ENCODE data around the gene NPAS1. TPM values are rescaled to one million over a fixed set of nuclear protein-coding genes. Genes with fewer than 3 reads are reported as not detected.

The NPAS1 gene
- polyA plus RNA-seq, 3 donors, result not detected

DNA sequence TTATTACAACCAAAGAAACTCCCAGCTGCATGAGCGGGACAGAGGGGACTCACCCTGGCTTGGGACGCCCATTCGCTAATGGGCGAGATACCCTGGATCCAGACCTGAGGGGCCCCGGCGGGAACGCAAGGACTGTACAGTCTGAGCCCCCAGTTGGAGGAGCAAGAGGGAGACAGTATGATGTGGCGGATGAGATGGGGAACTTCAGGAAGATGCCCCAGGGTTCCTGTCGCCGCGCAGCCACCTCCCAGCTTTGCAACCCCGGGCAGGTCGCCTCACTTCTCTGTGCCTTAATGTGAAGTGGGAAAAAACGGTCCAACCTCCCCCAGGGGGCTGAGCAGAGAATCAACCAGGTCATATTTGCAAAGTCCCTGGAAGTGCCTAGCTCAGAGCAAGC, 2.5 kb downstream of the NPAS1 start:
- intact Hi-C loops (cut with micrococcal nuclease), result no loop called here
- H3K9ac ChIP-seq (ENCODE audit: insufficient read depth, low read length, poor library complexity, severe bottlenecking), result no peak overlapping the region
- no peak overlapping the region for H2AFZ ChIP-seq (ENCODE audit: insufficient read depth, low read depth, low read length, poor library complexity, severe bottlenecking)
- Mint-ChIP-seq H3K27me3 (ENCODE audit: low read depth in 3 of 3) (peaks cover 67 to 94% (median 89%) of the 10 kb centered on the region in 3 donors), H3K4me1 (peaks cover 10% of the 10 kb centered on the region), H3K27ac (no peak overlapping the region), H3K9me3 (peaks cover 3 to 10% (median 4%) of the 10 kb centered on the region in 7 donors), H3K4me3 (no peak overlapping the region), H3K36me3 (peaks cover 0 to 2% of the 10 kb centered on the region in 2 donors)
- H3K9me3 ChIP-seq (replicated peaks in 1 of 2; ENCODE audit: control insufficient read depth in 1 of 2, insufficient read depth in 1 of 2, low read length in 2 of 2), result peaks cover 0 to 9% of the 10 kb centered on the region in 2 donors
- H3K27ac ChIP-seq (ENCODE audit: low read depth in 1 of 2, low read length in 2 of 2), result no peak overlapping the region
- peaks cover 46 to 78% of the 10 kb centered on the region in 2 donors for H3K27me3 ChIP-seq (ENCODE audit: control insufficient read depth in 2 of 2, insufficient read depth in 2 of 2, low read length in 2 of 2)
- 38% methylated on average over 11 of the region's 14 CpGs for WGBS (ENCODE audit: insufficient coverage)
- TF ChIP-seq, protein P1, sequence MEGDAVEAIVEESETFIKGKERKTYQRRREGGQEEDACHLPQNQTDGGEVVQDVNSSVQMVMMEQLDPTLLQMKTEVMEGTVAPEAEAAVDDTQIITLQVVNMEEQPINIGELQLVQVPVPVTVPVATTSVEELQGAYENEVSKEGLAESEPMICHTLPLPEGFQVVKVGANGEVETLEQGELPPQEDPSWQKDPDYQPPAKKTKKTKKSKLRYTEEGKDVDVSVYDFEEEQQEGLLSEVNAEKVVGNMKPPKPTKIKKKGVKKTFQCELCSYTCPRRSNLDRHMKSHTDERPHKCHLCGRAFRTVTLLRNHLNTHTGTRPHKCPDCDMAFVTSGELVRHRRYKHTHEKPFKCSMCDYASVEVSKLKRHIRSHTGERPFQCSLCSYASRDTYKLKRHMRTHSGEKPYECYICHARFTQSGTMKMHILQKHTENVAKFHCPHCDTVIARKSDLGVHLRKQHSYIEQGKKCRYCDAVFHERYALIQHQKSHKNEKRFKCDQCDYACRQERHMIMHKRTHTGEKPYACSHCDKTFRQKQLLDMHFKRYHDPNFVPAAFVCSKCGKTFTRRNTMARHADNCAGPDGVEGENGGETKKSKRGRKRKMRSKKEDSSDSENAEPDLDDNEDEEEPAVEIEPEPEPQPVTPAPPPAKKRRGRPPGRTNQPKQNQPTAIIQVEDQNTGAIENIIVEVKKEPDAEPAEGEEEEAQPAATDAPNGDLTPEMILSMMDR (IDR thresholded peaks at IDR 0.05), result no peak
- no peak overlapping the region for H3K4me2 ChIP-seq (replicated peaks; ENCODE audit: extremely low read depth, low read length, poor library complexity, severe bottlenecking)
- peaks cover 0 to 12% of the 10 kb centered on the region in 2 donors for H3K4me1 ChIP-seq (ENCODE audit: control insufficient read depth in 1 of 2, insufficient read depth in 2 of 2, low read length in 2 of 2)
- H3K79me2 ChIP-seq (ENCODE audit: insufficient read depth, low read length), result no peaks in the 10 kb centered on the region
- H3K36me3 ChIP-seq (replicated peaks in 1 of 2; ENCODE audit: control insufficient read depth in 1 of 2, insufficient read depth in 2 of 2, low read length in 2 of 2), result no peaks in the 10 kb centered on the region
- no peak overlapping the region for H3K4me3 ChIP-seq (replicated peaks in 1 of 3; ENCODE audit: low read depth in 2 of 3, low read length in 3 of 3)
- no peaks in the 10 kb centered on the region for H4K20me1 ChIP-seq (ENCODE audit: insufficient read depth, low read length)
- no peak for DNase-seq

DNA sequence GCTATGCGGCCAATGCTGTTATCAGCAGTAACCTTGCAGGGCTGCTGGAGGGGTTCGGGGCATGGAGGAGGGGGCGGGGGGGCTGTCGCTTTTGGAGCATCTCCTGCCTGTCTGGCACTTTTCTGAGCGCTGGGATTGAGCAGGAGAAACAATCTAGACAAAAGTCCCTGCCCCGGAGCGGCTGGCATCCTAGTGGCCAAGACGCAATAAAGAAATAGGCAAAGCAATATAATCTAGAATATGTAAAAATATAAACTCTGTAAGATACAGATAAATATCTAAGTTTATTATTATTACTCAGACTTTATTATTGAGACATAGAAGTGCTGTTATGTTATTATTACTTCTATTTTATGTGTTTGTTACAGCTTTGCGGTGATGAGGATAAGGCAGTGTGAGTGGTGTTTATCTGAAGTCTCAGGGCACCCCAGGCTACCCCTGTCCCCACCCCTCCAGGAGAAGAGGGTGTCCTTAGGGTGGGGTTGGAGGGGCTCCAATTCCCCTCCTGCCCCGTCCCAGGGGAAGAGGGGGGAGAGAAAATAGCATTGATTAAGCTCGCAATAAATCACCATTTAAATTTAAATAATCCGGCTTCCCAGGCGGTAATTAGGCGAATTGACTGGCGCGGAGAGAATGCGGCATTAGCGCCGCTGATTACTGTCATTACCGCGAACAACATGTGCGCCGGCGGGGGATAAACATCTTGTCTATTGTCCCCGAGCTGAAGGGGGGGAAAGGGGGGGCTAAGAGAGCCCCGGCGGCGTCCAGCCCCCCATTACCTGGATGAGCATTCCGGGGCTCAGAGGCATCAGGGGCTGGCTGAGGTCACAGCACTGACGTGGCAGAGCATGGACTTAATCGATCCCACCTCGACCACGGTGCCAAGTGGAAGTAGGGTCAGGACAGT, 3.2 kb downstream of the NPAS1 start:
- Histone ChIP-seq H4K20me1 (ENCODE audit: insufficient read depth, low read length) (no peaks in the 10 kb centered on the region), H3K4me1 (ENCODE audit: control insufficient read depth in 1 of 2, insufficient read depth in 2 of 2, low read length in 2 of 2) (peaks cover 0 to 12% of the 10 kb centered on the region in 2 donors), H3K79me2 (ENCODE audit: insufficient read depth, low read length) (no peaks in the 10 kb centered on the region), H2AFZ (ENCODE audit: insufficient read depth, low read depth, low read length, poor library complexity, severe bottlenecking) (no peak overlapping the region), H3K4me2 (replicated peaks; ENCODE audit: extremely low read depth, low read length, poor library complexity, severe bottlenecking) (no peak overlapping the region), H3K36me3 (replicated peaks in 1 of 2; ENCODE audit: control insufficient read depth in 1 of 2, insufficient read depth in 2 of 2, low read length in 2 of 2) (no peaks in the 10 kb centered on the region), H3K9ac (ENCODE audit: insufficient read depth, low read length, poor library complexity, severe bottlenecking) (no peak overlapping the region), H3K27ac (ENCODE audit: low read depth in 1 of 2, low read length in 2 of 2) (no peak overlapping the region), H3K4me3 (replicated peaks in 1 of 3; ENCODE audit: low read depth in 2 of 3, low read length in 3 of 3) (no peak overlapping the region), H3K9me3 (replicated peaks in 1 of 2; ENCODE audit: control insufficient read depth in 1 of 2, insufficient read depth in 1 of 2, low read length in 2 of 2) (peaks cover 0 to 12% of the 10 kb centered on the region in 2 donors), H3K27me3 (ENCODE audit: control insufficient read depth in 2 of 2, insufficient read depth in 2 of 2, low read length in 2 of 2) (peaks cover 50 to 85% of the 10 kb centered on the region in 2 donors)
- intact Hi-C loops (cut with micrococcal nuclease), result no loop called here
- Mint-ChIP-seq H3K4me3 (peak overlapping the region in 1 of 2 donors; percentile 75), H3K36me3 (peaks cover 0 to 2% of the 10 kb centered on the region in 2 donors), H3K27ac (no peak overlapping the region), H3K9me3 (peaks cover 3 to 10% (median 4%) of the 10 kb centered on the region in 7 donors), H3K4me1 (peaks cover 10% of the 10 kb centered on the region), H3K27me3 (ENCODE audit: low read depth in 3 of 3) (peaks cover 74 to 94% (median 88%) of the 10 kb centered on the region in 3 donors)
- DNase-seq, result no peak
- WGBS (ENCODE audit: insufficient coverage), result 2% methylated on average over 7 of the region's 33 CpGs
- TF ChIP-seq, protein P1 (IDR thresholded peaks at IDR 0.05), result no peak
